Measurements from ENCODE around the gene CCDC17.

The CCDC17 gene

GRCh38 chr1:45583666-45584350 lies 40.0 kb downstream of the CCDC17 start, which contains the start of gene NASP:
NASP (plus strand) TSS chr1:45584041; CDS start chr1:45584147, 106 bp downstream.
- DNase-seq (ENCODE audit: low spot score), result peak; percentile 88

- peak; percentile 99 for DNase-seq (ENCODE audit: low spot score)
These were observed 40.6 kb downstream of the CCDC17 start for GRCh38 chr1:45583264-45583665.

- no peak for DNase-seq (ENCODE audit: low spot score)
These were observed 49.7 kb downstream of the CCDC17 start for GRCh38 chr1:45574105-45574626.

- DNase-seq (ENCODE audit: low spot score), result no peak
These were observed 50.5 kb downstream of the CCDC17 start for GRCh38 chr1:45573231-45573804.

GRCh38 chr1:45570631-45571030 lies 53.2 kb downstream of the CCDC17 start:
- DNase-seq (ENCODE audit: low spot score), result no peak

All from pons (tissue), 1 donor.